NCI-H2227 treated with DMSO at 0.1 percent for 48 hours (cell line): Measurements from ENCODE around the gene SLC49A3.
"Not testable (repeated sequence)": the region's sequence is repeated elsewhere in the genome, so short reads cannot be mapped to it uniquely, and the experiment has no call there.

Experiments used
- DNase-seq: peaks from one replicate; lab custom pipeline; 2025; lab: John Stamatoyannopoulos, UW

The SLC49A3 gene

DNA sequence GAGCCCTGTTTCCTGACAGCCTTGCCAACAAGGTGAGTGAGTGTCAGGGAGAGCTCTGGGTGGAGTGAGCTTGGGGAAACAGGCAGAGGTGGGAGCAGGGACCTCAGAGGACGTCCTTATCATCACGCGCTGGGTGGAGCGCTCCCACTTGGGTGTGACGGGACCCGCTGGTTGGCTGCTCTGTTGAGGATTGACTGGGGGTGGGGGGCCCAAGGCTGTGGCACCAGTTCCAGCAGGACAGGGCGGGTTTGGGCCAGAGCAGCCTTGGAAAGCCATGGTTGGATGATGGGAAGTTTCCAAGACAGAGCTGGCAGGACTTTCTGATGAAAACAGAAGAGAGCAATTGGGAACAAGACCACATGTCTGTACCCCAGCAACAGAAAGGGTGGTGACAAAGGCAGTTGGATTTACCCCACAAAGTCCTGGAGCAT lies 13.7 kb upstream of the SLC49A3 start:
- DNase-seq = no peak

DNA sequence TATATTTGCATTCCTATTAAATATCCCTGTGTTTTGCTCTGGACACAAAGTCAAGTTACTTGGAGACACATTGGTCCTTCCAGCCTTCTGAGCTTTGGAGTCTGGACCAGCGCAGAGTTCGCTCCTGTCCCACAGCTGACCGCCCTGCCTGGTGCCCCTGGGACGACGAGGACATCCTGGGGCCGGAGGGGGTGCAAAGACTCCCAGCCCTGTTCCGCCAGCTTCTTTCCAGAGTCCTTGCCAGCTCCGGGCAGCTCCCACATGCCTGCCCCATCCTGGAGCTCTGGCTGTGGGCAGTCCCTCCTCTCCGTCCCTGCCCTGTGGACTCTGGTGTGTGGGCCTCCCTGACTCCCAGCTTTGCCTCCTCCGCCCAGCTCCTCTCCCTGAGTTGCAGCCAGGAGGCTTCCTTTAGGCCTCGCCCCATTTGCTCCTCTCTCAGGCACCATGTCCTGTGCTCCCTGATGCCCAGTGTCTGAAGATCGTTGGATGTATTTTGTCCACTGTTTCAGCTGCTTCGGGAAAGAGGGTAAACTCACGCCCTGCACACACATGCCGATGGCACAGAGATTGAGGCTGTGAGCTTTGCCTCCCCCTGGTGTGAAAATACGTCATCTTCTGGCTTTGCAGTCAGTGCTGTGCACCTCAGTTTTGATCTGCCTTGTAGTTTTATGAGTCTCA lies 11.8 kb upstream of the SLC49A3 start:
- no peak for DNase-seq

DNA sequence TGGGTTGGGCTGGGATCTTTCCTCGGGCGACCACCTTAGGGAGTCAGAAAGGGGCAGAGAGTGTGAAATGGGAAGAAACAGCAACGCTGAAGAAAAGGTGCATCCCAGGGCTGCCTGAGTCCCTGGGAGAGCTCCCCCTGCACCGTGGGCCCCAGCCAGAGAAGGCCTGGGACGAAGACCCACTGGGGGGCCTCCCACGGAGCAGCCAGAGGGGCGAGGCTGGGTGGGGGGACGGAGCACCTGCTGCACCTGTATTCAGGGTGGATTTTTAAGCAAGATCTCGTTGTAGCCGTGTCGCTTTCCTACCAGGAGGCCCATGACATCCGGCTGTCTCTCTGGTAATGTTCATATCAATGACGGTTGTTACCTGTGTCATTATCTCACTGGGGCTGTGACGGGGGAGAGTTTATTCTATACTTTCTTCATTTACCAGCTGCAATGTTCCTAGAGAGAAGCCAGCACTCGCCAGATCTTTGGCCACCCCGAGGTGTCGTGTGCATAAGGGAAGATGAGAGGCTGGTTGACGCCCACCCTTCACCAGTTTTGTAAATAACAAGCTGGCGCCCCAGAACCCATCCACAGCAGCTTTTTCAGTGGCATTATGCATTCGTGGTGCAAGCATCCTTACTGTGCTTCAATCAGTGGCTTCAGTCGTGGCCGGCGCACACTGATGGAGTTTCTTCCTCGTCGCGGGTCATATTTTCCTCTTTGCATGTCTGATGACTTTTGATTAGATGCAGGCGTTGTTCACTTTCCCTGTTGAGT lies 11.0 kb upstream of the SLC49A3 start:
- no peak for DNase-seq

DNA sequence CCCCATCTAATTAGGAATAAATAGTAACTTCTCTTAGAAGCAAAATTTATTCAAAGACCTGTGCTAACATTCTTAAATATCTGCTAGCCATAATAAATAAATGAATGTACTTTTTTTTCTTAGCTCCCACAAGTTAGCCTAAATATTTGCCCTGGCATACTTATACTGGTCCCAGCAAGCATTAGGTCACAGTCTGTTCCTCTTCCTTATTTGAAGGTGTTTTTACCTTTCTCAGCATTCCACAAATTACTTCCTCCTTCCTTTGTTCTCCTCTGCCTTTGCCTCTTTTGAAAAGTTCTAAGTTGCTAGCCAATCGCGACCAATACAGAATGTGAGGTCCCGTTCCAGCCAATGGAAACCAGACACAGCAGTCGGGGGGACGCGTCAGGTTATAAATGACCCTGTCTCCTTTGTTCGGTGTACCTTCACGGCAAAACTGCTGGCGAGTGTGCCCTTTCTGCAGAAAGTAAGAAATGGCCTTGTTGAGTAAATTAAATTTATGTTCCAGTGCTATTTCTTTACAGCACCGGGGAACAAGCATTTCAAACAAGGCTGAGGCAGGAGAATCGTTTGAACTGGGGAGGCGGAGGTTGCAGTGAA lies 5.5 kb upstream of the SLC49A3 start:
- not testable (repeated sequence) for DNase-seq

DNA sequence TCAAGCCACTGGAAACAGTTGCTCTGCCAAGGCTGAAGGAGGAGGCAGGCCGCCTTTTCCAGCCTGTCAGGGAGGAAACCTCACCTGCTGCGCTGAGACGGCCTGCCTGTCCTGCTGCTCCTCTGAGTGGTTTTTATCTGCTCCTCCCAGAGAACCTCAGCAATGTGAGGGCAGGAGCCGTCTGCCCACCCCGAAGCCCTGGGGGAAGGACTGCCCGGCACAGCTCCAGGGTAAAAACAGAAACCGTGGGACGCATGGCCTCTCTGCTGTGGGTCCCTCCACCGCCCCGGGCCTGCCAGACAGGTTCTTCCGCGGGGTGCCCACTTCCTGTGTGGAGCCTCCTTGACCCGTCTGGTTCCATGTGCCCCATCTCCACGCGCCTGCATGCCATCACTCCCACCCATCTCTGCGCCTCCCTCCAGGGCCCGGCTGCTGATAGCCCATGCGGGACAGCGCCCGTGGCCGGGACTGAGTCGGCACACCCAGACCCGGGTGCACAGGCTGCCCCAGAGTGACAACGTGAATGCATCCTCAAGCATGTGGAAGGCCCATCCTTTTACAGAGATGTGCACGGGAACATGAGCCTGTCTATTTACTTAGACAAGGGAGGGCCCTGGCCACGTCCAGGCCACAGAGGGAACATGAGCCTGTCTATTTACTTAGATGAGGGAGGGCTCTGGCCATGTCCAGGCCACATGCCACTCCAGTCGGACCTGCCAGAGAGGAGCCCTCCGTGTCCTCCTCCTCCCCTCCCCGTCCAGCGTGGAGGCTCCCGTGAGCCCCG lies 4.0 kb upstream of the SLC49A3 start:
- DNase-seq = no peak

DNA sequence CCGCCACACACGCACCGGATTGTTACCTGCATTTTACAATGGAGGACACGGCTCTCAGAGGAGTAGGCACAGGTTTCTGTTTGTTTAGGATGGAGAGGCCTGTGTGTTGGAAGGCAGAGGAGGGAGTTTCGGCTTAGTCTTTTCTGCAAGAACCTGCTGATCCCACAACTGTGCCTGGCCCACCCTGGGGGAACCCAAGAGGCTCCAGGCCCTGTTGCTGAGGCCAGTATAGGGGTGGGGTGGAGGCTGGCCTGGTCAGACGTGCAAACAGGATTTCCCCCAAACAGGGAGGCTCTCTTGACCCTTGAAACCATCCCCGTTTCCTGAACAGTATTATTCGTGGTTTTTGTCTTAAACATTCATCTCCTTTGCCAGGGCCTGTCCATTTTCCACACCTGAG lies 772 bp upstream of the SLC49A3 start:
- no peak for DNase-seq

DNA sequence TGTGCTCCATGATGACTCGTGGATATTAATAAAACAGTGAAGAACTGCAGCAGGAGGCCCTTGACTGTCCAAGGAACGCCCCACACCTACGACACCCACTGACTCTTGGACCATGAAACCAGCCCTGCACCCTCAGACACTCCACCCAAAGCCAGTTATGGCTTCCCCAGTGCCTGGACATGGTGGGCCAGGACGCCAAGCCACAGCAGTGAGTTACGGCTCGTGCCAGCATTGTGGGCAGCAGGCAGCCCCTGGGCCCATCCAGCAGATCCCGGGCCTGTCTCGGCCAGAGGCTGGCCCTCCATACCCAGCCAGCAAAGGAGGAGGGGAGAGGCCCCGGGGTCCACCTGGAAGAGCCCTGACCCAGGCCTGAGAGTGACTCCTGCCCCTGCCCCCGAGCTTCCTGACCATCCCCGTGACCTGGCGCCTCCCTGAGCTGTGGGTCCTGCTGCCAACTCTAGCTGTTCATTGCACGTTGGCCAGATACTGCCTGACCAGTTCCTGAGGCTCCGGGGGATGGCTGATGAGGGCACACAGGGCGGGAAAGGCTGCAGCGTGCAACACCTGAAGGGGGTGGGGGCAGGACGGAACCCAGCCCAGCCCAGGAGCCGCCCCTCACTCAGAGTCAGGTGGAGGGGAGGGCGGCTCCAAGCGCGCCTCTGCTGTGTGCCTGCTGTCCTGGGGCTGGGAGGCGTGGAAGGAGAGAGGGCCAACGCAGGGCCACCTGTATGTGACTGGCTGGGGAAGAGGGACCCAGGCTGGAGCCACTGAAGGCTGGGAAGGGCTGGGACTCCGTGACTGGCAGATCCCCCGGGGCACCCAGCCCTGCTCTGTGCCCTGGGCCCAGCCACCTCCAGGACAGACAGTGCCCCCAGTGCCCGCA lies 739 bp downstream of the SLC49A3 start:
- no peak for DNase-seq

DNA sequence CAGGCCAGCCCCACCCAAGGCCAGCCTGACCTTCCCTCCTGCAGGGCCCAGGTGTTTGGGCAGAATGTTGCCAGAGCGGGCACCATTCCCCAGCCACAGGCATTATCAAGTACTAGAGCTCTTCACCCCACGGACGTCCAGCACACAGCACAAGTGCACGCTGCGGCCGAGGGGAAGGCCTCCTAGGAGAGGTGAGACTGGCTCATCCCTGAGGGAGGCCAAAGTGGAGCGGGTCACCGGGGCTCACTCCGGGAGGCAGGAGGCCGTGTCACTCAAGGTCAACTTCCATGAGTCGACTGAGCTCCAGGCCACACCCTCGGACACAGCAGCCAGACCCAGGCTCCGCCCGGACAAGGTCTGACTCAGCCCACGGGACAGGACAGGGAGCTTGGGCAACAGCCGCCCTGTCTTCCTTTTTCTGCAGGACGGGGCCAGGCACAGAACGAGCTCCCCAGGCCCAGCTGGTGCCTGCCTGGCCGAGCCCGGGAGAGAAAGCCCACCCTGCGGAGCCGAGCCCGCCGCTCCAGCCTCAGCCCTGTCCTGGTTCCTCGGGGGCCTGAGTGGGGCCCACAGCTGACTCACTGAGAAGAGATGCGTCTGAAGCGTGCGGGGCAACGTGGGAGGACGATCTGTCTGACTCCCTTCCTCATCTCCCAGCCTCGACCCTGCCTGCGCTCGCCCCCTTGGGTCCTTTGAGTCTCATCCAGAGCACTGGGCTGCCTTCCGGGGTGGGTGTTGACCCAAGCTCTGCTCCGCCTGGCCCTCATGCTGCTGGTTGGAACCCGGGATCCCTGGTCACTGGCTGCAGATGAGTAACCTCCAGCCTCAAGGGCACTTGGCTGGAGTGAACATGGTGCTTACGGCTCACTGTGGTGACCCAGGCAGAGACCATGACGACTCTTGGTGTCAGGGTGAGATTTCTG lies 1.6 kb downstream of the SLC49A3 start:
- no peak for DNase-seq

DNA sequence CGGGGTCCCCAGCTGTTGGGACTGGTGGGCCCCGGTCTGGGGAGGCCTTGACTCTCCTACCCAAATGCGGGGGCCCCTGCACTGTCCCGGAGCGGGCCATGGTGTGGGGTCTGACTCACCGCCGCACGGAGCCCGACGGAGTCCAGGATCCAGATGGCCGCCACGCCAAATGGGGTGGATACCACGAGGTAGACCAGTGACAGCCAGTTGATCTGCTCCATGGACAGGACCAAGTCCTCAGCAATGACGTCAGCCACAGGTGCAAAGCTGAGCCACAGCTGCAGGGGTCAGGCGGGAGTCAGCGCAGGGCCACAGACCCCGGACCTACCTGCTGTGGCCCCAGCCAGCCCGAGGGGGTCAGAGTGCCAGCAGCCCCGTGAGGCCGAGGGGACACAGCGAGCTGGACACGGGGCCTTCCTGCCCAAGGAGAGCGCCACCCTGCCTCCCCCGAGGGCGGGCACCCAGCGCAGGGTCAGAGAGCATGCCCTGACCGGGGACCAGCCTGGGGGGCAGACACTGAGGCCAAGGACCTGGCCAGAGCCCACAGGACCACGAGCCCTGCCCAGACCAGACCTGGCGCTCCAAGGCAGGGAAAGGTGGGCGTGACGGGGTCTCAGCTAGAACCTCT lies 2.4 kb downstream of the SLC49A3 start:
- DNase-seq = no peak

DNA sequence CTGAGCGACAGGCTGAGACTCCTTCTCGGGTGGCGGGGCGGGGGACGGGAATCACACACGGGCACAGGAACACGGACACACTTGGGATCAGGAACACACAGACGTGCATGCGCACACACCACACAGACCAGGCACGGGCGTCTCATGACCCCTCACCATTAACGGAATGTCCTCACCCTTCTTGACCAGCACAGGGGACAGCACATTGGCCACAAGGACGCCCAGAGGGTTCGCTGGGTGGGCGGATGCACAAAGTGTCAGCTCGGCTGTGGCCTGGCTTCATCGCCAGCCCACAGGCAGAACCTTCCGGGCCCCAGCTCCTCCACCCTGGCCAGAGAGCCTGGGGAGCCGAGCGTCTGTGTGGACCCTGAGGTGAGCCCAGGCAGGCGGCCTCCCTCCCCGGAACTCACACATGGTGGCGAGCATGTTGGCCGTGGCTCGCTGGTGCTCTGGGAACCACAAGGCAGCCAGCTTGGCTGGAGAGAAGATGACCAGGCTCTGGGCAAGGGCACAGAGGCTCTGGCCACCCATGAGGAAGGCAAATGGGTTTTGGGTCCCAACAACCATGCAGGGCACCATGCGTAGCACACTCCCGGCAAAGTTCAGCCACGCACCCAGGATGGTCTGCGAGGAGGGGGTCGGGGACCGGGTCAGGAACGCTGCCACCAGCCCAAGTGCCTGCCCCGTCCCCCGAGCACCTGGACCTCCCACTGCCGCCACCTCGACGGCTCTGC lies 3.1 kb downstream of the SLC49A3 start:
- DNase-seq = no peak

DNA sequence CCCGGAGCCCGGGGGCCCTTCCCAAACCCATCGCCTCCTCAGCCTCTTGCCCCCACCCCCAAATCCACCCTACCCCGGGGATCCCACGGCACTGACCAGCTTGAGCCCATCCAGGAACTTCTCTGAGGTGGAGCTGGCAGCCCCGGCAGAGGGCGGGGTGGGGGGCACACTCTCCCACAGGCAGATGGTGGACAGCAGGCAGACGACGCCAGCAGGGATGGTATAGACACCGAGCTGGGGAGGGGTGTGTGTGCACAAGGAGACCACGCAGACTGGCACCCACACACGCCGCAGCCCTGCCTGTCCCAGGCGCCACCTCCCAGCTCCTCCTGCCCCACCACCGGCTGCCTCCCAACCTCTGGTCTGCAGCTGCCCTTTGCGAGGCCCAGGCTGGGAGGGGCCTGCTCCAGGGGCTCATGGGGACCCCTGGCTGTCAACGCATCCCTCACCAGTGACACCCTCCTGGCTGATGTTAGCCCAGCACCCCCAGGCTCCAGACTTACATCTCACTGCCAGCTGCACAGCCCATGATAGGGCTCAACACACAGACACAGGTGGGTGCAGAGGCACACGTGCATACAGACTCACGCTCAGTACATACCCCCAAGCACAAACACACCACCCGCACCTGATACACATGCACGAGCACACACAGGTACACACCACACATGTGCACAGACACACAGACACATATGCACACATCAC lies 4.2 kb downstream of the SLC49A3 start:
- no peak for DNase-seq

DNA sequence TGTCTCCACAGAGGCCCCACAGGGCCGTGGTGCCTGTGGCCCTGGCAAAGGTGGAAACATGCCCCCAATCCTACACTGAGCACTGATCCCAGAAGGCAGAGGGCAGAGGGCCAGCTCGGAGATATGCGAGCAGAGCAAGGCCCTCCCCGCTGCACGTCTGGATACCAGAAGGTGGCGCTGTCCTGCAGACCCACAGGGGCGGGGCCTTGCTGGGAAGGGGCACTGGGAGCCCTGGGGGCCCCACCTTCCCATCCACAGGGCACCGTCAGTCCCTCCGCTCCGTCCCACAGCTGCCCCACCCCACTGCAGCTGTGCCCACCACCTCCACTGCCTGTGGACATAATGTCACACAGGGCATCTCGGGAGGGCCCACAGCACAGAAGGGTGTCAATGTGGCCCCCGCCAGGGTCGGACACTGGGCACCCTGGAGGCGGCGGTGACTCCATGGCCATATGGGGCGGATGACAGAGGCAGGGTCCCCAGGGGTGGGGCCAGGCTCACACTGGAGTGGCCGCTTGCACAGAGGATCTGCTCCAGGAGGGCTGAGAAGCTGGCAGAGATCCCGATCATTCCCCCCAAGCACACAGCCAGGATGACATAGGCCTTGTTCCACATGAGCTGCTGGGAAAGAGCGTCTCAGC lies 4.8 kb downstream of the SLC49A3 start:
- DNase-seq = no peak

DNA sequence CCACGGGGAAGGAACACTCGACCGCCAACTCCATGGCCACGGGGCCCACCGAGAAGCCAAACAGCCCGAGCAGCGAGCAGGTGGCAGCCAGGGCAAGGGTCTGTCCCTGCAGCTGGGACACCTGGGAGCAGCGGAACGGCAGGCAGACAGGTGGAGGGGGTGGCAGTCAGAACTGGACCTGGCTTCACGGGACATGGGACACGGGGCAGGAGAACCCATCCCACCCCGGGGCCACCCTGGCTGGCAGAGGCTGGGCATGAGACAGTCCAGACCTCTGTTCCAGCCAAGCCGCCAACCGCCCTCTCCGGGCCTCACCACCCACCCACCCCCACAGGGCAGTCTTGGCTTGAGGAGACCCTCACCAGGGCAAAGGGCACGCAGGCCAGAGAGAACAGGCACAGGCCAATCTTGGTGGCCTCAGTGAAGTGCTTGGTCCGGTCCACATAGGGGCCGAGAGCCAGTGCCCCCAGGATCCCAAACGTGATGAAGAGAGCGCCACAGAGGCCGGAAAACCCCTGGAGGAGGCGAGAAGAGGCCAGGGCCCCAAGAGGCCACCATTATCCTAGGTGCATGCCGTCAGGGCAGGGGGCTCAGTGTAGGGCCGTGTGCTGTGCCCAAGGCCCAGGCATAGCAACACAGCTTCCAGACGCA lies 5.6 kb downstream of the SLC49A3 start:
- no peak for DNase-seq

DNA sequence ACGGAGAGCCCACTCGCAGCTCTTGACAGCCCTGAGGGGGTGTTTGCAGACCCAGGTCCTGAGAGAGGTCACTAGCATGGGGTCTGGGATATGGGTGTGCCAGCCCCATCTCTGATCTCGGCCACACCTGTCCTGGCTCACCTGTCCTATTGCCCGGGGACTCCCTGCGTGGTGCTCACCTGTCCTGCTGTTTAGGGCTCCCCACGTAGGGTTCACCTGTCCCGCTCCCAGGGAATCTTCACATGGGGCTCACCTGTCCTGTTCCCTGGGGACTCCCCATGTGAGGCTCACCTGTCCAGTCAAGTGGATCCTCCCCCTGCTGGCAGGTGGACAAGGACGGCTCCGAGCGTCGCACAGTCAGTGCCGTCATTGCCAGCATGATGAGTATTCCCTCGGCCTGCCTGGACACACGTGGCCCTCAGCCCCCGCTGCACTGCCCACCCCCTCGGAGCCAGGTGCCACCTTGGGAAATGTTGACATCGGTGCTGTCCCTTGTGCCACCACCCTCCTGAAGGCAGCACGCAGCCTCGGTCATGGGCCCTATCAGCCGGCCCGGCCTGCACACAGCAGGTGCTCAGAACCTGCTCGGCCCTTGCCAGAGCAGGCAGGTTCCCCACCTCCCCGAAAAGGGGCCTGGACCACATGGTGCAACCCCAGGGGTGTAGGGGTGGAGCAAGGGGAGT lies 6.3 kb downstream of the SLC49A3 start:
- no peak for DNase-seq

DNA sequence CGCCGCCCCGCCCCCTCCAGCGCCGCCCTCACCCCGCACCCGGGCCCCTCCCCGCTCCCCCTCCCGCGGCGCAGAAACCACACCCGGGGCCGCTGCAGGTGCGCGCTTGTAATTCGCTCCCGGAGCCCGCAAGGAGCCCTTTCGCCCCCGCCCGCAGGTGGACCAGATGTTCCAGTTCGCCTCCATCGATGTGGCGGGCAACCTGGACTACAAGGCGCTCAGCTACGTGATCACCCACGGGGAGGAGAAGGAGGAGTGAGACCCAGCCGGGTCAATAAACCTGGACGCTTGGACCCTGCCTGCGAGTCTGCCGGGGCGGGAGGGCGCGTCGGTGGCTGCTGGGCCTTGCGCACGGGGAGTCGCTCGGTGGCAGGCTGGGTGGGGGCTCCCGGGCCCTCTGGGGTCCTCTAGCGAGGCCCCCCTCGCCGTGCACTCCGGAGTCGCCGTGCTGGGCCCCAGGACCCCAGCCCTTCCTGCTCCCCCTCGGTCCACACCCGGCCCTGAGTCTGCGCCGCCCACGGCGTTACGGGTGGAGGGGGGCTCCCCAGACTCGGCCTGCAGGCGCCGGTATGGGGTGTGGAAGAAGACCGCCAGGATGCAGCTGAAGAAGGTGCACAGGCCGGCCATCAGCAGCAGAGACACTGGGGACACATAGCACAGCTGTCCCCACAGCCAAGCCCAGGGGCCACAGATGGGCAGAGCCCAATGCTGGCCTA lies 7.1 kb downstream of the SLC49A3 start:
- DNase-seq = peak; percentile 17

DNA sequence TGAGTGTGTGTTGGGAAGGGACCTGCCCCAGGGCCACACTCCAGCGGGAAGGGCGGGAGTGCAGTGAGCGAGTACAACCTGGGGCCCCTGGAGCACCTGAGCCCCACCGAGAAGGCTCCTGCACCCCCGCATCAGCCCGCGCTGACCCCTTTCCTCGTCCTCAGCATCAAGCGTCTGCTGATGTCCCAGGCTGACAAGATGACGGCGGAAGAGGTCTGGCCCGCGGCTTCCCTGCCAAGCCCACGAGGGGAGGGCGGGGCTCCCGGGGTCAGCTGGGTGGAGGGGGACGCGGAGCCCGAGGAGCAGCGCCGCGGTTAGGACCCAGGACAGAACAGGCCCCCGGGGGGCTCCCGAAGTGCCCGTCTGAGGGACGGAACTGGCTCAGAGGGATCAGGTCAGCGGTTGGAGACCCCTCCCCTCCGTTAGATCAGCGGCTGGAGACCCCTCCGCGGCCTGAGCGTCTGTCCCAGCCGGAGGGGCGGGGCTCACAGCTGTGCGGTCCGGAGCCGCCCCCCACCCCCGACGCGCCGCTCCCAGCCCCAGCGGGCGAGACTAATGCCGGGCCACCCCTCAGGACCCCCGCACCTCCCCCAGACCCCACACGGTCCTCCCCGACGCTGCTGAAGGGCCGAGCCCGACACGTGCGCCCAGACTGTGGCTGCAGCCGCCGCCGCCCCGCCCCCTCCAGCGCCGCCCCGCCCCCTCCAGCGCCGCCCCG lies 7.9 kb downstream of the SLC49A3 start:
- DNase-seq = peak; percentile 5
